Iris pigment epithelial cell (primary cell): ENCODE results near the gene ERG28.

ENCODE experiments used
- DNase-seq: peaks from one replicate; pipeline ENCODE4 v3.0.0-alpha.2; 2011; ENCODE audit warnings: low read depth

The ERG28 gene

GRCh38 chr14:75658957-75659356, 1.7 kb downstream of the ERG28 start:
- DNase-seq, result no peak

DNA sequence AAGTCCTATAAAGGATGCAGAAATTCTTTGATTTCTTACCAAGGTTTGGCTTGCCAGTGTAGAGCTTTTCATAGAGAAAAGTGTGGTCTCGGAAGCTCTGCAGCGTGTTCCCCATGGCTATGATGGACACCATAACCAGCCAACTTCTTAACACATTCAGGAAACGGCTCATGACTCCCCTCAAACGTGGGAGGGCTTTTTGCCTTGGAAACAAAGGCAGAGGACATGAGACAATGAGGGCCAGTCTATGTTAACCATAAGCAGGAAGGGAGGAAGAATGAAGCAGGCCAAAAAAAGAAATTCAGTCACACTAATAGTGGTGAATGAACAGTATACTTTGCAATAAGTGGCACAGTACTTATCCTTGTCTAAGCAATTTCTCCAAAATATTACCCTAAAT, 3.3 kb downstream of the ERG28 start:
- DNase-seq, result no peak

GRCh38 chr14:75655235-75655634, 5.4 kb downstream of the ERG28 start:
- DNase-seq, result no peak

GRCh38 chr14:75654127-75654732, 6.4 kb downstream of the ERG28 start:
- DNase-seq, result peak; percentile 52

- DNase-seq, result no peak
Measured at GRCh38 chr14:75653563-75653962, 7.1 kb downstream of the ERG28 start.

DNA sequence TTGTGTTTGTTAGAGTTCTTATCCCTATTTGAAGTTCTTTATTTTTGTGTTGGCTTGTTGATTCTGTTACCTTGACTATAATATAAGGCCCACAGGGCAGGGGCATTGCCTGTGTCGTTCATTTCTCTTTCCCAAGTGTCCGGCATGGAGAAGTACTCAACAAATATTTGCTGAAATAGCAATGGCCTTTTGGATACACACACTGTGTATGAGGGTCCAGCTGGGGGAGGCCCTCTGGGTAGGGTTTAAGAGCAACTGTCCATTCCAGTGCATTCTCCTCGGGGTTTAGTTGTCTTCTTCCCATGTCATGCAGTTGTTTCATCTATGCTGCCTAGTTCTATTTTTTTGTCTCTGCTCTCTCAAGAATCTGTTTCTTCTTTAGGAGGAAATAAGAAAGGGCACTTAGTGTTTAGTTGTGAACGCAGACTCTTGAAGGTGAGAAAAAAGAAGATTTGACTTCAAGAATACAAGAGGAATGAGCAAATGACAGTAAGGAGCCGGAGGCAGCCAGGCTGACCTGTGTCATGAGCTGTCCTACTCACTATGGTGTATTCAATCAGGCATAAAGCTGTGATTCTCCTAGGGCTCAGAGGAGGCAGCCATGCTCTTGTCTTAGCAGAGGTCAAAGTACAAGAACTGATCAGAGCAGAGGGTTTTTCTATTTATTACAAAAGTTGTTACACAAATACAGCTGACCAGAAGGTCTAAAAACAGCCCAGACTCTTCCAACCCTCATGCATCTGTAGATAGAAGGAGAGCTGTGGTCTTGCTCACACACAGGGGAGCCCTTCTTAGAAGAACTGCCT, 10.2 kb downstream of the ERG28 start:
- DNase-seq, result no peak

GRCh38 chr14:75649773-75650172, 10.9 kb downstream of the ERG28 start:
- no peak for DNase-seq

DNA sequence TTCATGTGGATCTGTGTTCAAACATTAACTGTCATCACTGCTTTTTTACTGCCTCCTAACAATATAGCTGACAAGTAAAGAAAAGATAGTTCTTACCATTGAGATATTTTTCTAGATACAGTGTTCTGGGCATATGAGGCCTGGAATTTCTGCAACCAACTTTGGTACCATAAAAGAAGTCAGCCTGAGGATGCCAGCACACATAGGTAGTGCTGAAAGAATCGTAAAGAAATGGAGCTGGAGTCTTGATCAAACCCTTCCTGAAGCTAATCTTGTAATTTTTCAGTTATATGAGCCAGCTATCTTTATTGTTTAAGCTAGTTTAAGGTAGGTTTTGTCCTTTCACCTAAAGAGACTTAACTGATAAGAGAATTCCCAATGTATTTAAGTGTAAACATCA, 11.3 kb downstream of the ERG28 start:
- no peak for DNase-seq

GRCh38 chr14:75648066-75648838, 12.4 kb downstream of the ERG28 start:
- DNase-seq, result peak; percentile 98

GRCh38 chr14:75647640-75648039, 13.0 kb downstream of the ERG28 start:
- peak; percentile 35 for DNase-seq

- no peak for DNase-seq
Measured at GRCh38 chr14:75646762-75647161, 13.9 kb downstream of the ERG28 start.

- DNase-seq, result no peak
Measured at GRCh38 chr14:75645056-75645455, 15.6 kb downstream of the ERG28 start.

DNA sequence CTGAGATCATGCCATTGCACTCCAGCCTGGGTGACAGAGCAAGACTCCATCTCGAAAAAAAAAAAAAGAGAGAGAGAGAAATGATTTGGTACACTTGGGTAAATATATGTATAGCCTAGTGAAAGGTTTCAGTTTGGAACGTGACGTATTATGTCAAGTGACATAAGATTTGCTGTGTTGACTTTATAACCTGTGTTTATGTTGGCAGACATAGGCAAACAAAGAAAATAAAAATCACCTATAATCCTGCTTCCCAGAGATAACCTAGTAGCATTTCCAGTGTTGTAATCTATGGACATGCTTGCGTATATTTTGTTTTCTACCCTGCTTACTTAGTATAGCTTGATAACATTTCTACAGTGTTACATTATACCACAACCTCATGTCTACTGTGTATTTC, 16.7 kb downstream of the ERG28 start:
- no peak for DNase-seq

- DNase-seq, result no peak
Measured at GRCh38 chr14:75640876-75641275, 19.8 kb downstream of the ERG28 start.

- peak; percentile 58 for DNase-seq
Measured at GRCh38 chr14:75636100-75636692, 24.5 kb downstream of the ERG28 start.

GRCh38 chr14:75634848-75635247, 25.8 kb downstream of the ERG28 start:
- no peak for DNase-seq

DNA sequence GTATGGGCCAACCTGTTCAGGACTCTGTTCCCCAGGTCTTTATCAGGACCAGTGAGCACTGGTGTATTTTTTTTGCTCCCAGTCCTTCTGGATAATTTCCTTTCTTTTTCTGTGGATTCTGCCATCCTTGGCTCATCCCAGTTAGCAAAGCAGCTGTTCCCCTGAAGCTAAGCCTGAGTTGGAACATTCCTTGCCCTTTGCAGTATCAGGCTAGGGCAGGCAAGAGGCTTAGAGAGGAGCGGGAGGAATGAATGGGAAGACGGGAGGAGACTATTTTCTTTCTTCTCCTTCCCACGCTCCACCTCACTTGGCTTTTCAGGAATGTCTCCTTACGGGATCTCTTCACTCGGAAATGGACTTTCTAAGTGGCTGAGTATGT, 29.2 kb downstream of the ERG28 start:
- peak; percentile 20 for DNase-seq

DNA sequence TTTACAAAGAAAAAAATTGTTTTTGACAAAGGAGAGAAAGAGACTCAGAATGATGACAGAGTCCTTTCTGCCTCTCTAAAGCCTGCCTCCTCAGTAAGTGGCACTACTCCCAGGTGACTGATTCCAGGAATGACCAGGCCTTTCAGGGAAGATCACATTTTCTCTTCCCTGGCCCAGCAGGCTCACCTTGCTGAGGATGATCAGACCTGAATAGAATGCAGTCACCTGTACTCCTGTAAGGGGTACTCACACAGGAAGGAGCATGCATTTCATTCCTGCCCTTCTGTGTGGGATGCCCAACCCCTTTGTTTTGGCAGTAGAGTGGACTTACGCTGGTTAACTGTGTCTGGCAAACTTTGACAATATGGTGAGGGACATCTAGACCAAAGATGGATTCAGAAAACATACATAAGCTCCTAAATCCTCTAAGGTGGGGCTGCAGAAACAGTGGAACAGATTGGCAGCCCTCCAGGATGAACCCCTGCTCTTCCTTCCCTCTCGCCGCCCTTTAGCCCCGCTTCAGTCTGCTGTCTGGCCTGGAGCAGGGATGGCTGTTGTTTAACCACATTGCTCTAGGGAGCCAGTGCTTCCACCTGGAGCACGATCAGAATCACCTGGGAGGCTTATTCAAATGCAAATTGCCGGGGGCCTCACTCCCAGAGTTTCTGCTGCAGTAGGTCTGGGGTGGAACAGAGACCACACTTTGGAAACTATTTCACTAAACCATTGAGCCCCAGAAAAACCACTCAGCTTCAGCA, 29.8 kb downstream of the ERG28 start:
- no peak for DNase-seq

DNA sequence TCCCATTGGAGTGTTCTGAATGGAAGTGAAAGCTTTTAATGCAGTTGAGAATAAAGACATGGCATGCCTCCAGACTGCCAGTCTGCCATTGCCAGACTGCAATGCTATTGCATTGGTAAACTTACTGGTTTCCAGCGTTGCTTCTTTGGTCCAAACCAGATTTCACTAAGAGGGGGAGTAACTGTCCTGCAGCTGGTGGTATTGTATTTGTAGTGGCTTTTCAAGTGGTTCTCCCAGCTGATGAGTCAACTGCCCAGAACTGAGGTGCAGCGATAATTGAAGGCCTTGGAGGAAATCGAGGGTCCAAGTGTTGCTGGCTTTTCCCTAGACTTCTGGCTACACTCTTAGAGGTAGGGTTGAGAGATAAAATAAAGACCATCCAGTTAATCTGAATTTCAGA, 31.9 kb downstream of the ERG28 start:
- no peak for DNase-seq

- no peak for DNase-seq
Measured at GRCh38 chr14:75627406-75627805, 33.3 kb downstream of the ERG28 start.

DNA sequence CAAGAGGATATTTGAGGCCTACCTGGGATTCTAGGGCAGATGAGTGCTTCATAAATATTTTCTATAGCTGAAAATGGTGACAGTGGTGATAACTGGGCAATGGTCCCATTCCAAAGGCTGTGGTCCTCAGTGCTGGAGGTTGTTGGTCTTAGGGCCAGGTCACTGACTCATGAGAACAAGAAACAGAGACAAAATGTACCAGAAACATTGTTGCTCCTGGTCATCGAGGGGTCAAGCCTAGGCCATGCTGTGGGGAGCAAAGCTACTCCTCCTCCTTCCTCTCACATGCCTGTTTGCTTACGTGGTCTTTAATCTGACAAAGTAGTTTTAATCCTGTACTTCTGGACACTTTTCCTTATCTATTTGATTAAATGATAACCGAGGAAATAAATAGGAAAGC, 33.8 kb downstream of the ERG28 start:
- DNase-seq, result no peak

- DNase-seq, result no peak
Measured at GRCh38 chr14:75626396-75626795, 34.3 kb downstream of the ERG28 start.
